ENCODE results near the gene ZNF184. TPM values are rescaled to one million over a fixed set of nuclear protein-coding genes. Genes with fewer than 3 reads are reported as not detected.

The ZNF184 gene
- total and polyA plus RNA-seq, 9 of the 15 experiments (the other 6 are each of a cell fraction or from before 2014, with no cell fraction given), result 7.6 to 22.2 (median 12.8) TPM

DNA sequence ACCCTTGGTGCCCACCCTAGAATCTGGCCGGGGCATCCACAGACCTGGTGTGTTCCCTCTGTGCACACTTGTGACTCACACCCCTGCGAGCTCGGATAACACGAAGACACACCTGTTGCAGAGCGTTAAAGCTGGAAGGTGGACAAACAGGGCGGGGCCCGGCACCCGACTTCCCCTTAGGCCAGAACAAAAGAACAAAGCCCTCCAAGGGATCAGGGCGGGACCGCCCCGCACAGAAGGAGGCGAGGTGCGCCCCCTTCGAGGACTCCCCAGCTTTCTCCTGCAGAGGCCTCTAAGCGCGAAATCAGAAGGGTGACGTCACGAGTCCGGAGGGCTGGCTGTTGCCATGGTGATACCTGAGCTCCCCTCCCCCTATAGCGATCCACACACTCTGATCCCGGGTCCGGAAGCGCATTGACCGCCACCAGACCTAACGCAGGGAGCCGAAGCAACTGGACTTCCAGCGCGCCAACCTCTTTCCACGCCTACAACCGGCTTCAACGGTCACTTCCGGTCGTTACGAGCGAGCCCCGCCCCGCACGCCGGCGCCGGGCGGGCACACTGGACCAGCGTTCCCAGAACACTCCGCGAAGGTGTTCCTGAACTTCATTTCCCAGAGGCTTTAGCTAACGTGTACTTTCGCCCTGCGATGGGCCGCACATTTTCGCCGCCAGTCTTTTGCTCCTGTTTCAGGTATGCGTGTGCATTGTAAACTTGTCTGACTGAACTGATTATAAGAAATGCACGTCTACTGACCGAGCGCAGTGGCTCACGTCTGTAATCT lies at the start of gene ZNF184 (continued):
- TF ChIP-seq, protein P1, sequence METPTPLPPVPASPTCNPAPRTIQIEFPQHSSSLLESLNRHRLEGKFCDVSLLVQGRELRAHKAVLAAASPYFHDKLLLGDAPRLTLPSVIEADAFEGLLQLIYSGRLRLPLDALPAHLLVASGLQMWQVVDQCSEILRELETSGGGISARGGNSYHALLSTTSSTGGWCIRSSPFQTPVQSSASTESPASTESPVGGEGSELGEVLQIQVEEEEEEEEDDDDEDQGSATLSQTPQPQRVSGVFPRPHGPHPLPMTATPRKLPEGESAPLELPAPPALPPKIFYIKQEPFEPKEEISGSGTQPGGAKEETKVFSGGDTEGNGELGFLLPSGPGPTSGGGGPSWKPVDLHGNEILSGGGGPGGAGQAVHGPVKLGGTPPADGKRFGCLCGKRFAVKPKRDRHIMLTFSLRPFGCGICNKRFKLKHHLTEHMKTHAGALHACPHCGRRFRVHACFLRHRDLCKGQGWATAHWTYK (CRISPR knock-in tag; IDR thresholded peaks at IDR 0.05), result 0 out of 2 replicates have a peak, but pooled peaks have one; percentile 10
- TF ChIP-seq NR4A1 (CRISPR knock-in tag; IDR thresholded peaks at IDR 0.05) (0 out of 2 replicates have a peak, but pooled peaks have one; percentile 18), NR4A1 (tag; IDR thresholded peaks at IDR 0.05) (no peak), ZNF507 (tag; conservative IDR thresholded peaks at IDR 0.05) (no peak), FOXA1 (IDR thresholded peaks at IDR 0.05; ENCODE audit: borderline replicate concordance) (no peak), ZNF239 (CRISPR knock-in tag; IDR thresholded peaks at IDR 0.05) (peak; percentile 34; the same call in 1 of the 2 replicates), FOXJ3 (CRISPR knock-in tag; IDR thresholded peaks at IDR 0.05) (no peak), MECOM (CRISPR knock-in tag; IDR thresholded peaks at IDR 0.05) (0 out of 2 replicates have a peak, but pooled peaks have one; percentile 55), CCAR2 (IDR thresholded peaks at IDR 0.05; ENCODE audit: low read depth, low read length) (no peak; the same call in 1 of the 2 replicates), SMAD2 (IDR thresholded peaks at IDR 0.05; ENCODE audit: low read depth, low read length) (no peak), TAF7 (tag; IDR thresholded peaks at IDR 0.05) (no peak; the same call in 1 of the 2 replicates), PHF20 (IDR thresholded peaks at IDR 0.05; ENCODE audit: partially characterized antibody) (peak; percentile 56), ASH1L (IDR thresholded peaks at IDR 0.05; ENCODE audit: borderline replicate concordance, low read depth, partially characterized antibody) (peak; percentile 10), DMBX1 (CRISPR knock-in tag; IDR thresholded peaks at IDR 0.05; ENCODE audit: borderline replicate concordance) (peak; percentile 51), TBP (optimal IDR thresholded peaks at IDR 0.05; ENCODE audit: low read depth, low read length) (peak; percentile 94), FIP1L1 (IDR thresholded peaks at IDR 0.05; ENCODE audit: low read depth, low read length, poor library complexity, severe bottlenecking) (no peak)
- TF ChIP-seq, protein P2, sequence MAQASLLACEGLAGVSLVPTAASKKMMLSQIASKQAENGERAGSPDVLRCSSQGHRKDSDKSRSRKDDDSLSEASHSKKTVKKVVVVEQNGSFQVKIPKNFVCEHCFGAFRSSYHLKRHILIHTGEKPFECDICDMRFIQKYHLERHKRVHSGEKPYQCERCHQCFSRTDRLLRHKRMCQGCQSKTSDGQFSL (CRISPR knock-in tag; IDR thresholded peaks at IDR 0.05), result no peak
- TF ChIP-seq, protein P2 (tag; IDR thresholded peaks at IDR 0.05), result no peak
- TF ChIP-seq, protein P3, sequence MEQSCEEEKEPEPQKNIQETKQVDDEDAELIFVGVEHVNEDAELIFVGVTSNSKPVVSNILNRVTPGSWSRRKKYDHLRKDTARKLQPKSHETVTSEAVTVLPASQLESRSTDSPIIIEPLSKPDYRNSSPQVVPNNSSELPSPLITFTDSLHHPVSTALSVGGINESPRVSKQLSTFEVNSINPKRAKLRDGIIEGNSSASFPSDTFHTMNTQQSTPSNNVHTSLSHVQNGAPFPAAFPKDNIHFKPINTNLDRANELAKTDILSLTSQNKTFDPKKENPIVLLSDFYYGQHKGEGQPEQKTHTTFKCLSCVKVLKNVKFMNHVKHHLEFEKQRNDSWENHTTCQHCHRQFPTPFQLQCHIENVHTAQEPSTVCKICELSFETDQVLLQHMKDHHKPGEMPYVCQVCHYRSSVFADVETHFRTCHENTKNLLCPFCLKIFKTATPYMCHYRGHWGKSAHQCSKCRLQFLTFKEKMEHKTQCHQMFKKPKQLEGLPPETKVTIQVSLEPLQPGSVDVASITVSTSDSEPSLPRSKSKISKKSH (CRISPR knock-in tag; IDR thresholded peaks at IDR 0.05), result no peak
- TF ChIP-seq, protein P4, sequence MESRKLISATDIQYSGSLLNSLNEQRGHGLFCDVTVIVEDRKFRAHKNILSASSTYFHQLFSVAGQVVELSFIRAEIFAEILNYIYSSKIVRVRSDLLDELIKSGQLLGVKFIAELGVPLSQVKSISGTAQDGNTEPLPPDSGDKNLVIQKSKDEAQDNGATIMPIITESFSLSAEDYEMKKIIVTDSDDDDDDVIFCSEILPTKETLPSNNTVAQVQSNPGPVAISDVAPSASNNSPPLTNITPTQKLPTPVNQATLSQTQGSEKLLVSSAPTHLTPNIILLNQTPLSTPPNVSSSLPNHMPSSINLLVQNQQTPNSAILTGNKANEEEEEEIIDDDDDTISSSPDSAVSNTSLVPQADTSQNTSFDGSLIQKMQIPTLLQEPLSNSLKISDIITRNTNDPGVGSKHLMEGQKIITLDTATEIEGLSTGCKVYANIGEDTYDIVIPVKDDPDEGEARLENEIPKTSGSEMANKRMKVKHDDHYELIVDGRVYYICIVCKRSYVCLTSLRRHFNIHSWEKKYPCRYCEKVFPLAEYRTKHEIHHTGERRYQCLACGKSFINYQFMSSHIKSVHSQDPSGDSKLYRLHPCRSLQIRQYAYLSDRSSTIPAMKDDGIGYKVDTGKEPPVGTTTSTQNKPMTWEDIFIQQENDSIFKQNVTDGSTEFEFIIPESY (CRISPR knock-in tag; IDR thresholded peaks at IDR 0.05), result no peak
- TF ChIP-seq, protein P5, sequence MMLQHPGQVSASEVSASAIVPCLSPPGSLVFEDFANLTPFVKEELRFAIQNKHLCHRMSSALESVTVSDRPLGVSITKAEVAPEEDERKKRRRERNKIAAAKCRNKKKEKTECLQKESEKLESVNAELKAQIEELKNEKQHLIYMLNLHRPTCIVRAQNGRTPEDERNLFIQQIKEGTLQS (IDR thresholded peaks at IDR 0.05), result peak; percentile 99
- TF ChIP-seq, protein P5 (CRISPR knock-in tag; conservative IDR thresholded peaks at IDR 0.05), result 0 out of 2 replicates have a peak, but pooled peaks have one; percentile 17

Data from K562 (cell line).